ENCODE results near the gene MED15.
A peak's percentile ranks its signal among the peaks of the same experiment; 100 is the strongest.

Gene MED15

GRCh38 chr22:20599117-20599516 lies 91.7 kb downstream of the MED15 start:
- no peak for TF ChIP-seq POLR2A (IDR thresholded peaks at IDR 0.05; ENCODE audit: low read depth, low read length)
- FAIRE-seq (no peak), DNase-seq (ENCODE audit: insufficient read length, low spot score) (no peak)

- DNase-seq (ENCODE audit: insufficient read length, low spot score) (no peak), FAIRE-seq (no peak)
- TF ChIP-seq POLR2A (IDR thresholded peaks at IDR 0.05; ENCODE audit: low read depth, low read length) = no peak
These were observed 92.8 kb downstream of the MED15 start for GRCh38 chr22:20600137-20600673.

GRCh38 chr22:20601308-20601707 lies 93.9 kb downstream of the MED15 start:
- no peak for FAIRE-seq
- TF ChIP-seq POLR2A (IDR thresholded peaks at IDR 0.05; ENCODE audit: low read depth, low read length) = no peak
- no peak for DNase-seq (ENCODE audit: insufficient read length, low spot score)

GRCh38 chr22:20602609-20603164 lies 95.3 kb downstream of the MED15 start:
- DNase-seq (ENCODE audit: insufficient read length, low spot score) = no peak
- no peak for TF ChIP-seq POLR2A (IDR thresholded peaks at IDR 0.05; ENCODE audit: low read depth, low read length)
- no peak for FAIRE-seq

GRCh38 chr22:20604092-20604747 lies 96.8 kb downstream of the MED15 start:
- no peak for DNase-seq (ENCODE audit: insufficient read length, low spot score)
- FAIRE-seq = no peak
- no peak for TF ChIP-seq POLR2A (IDR thresholded peaks at IDR 0.05; ENCODE audit: low read depth, low read length)

GRCh38 chr22:20604776-20605221 lies 97.4 kb downstream of the MED15 start:
- FAIRE-seq = no peak
- no peak for DNase-seq (ENCODE audit: insufficient read length, low spot score)
- no peak for TF ChIP-seq POLR2A (IDR thresholded peaks at IDR 0.05; ENCODE audit: low read depth, low read length)

GRCh38 chr22:20605328-20605727 lies 97.9 kb downstream of the MED15 start:
- FAIRE-seq (no peak), DNase-seq (ENCODE audit: insufficient read length, low spot score) (no peak)
- no peak for TF ChIP-seq POLR2A (IDR thresholded peaks at IDR 0.05; ENCODE audit: low read depth, low read length)

GRCh38 chr22:20606041-20606783 lies 98.8 kb downstream of the MED15 start:
- DNase-seq (ENCODE audit: insufficient read length, low spot score) = peak; percentile 41
- TF ChIP-seq POLR2A (IDR thresholded peaks at IDR 0.05; ENCODE audit: low read depth, low read length) = no peak
- no peak for FAIRE-seq

GRCh38 chr22:20606784-20607128 lies 99.3 kb downstream of the MED15 start:
- no peak for TF ChIP-seq POLR2A (IDR thresholded peaks at IDR 0.05; ENCODE audit: low read depth, low read length)
- DNase-seq (ENCODE audit: insufficient read length, low spot score) (no peak), FAIRE-seq (no peak)

- no peak for TF ChIP-seq POLR2A (IDR thresholded peaks at IDR 0.05; ENCODE audit: low read depth, low read length)
- FAIRE-seq (no peak), DNase-seq (ENCODE audit: insufficient read length, low spot score) (no peak)
These were observed 99.9 kb downstream of the MED15 start for GRCh38 chr22:20607157-20607907.

GRCh38 chr22:20610243-20610686 lies 102.9 kb downstream of the MED15 start:
- no peak for DNase-seq (ENCODE audit: insufficient read length, low spot score)
- TF ChIP-seq POLR2A (IDR thresholded peaks at IDR 0.05; ENCODE audit: low read depth, low read length) = no peak
- no peak for FAIRE-seq

- no peak for TF ChIP-seq POLR2A (IDR thresholded peaks at IDR 0.05; ENCODE audit: low read depth, low read length)
- FAIRE-seq (no peak), DNase-seq (ENCODE audit: insufficient read length, low spot score) (no peak)
These were observed 103.3 kb downstream of the MED15 start for GRCh38 chr22:20610757-20611156.

GRCh38 chr22:20611418-20611817 lies 104.0 kb downstream of the MED15 start:
- FAIRE-seq = no peak
- TF ChIP-seq POLR2A (IDR thresholded peaks at IDR 0.05; ENCODE audit: low read depth, low read length) = no peak

GRCh38 chr22:20613301-20613700 lies 105.9 kb downstream of the MED15 start:
- no peak for TF ChIP-seq POLR2A (IDR thresholded peaks at IDR 0.05; ENCODE audit: low read depth, low read length)
- DNase-seq (ENCODE audit: insufficient read length, low spot score) (no peak), FAIRE-seq (no peak)

More at GRCh38 chr22:20611418-20611817, 104.0 kb downstream of the MED15 start:
- DNase-seq (ENCODE audit: insufficient read length, low spot score) = no peak

Data from H54 (cell line).